Fibroblast of lung (primary cell): Measurements from ENCODE around the gene ANXA9.

Experiments used
- EZH2 ChIP-seq: IDR thresholded peaks from 2 replicates; pipeline ENCODE4 v1.5.1; 2012; ENCODE audit warnings: low read length, control low read depth, mild to moderate bottlenecking; ENCODE audit errors: missing control alignments
- TF ChIP-seq, protein P1 (sequence below), 2 donors: IDR thresholded peaks in 1 of 2; conservative IDR thresholded peaks in 1 of 2; 1 replicate in 1 of 2; 2 replicates in 1 of 2; pipeline ENCODE4 v1.5.1; 2011 to 2012; ENCODE audit warnings: low read length in 2 of 2, control low read depth in 1 of 2, inconsistent platforms in 1 of 2, low read depth in 1 of 2, mild to moderate bottlenecking in 1 of 2

DNA sequence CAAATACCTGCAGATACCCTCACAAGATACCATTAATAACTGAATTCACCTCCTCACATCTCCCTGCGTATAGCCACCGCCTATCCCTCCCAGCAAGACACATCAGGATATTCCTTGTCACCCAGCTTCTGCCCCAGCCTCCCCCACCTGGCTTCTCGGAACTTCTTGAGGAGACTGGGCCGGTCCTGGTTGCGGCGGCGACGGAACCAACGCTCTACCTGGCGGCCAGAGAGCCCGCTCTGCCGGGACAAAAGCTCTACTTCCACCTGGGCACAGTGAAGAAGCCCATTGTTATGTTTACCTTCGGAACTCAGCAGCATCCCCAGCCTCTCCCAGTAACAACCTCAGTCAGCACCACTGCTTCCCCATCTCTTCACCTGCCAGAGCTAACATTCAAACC is 14.2 kb upstream of the ANXA9 start:
- TF ChIP-seq, protein P1, sequence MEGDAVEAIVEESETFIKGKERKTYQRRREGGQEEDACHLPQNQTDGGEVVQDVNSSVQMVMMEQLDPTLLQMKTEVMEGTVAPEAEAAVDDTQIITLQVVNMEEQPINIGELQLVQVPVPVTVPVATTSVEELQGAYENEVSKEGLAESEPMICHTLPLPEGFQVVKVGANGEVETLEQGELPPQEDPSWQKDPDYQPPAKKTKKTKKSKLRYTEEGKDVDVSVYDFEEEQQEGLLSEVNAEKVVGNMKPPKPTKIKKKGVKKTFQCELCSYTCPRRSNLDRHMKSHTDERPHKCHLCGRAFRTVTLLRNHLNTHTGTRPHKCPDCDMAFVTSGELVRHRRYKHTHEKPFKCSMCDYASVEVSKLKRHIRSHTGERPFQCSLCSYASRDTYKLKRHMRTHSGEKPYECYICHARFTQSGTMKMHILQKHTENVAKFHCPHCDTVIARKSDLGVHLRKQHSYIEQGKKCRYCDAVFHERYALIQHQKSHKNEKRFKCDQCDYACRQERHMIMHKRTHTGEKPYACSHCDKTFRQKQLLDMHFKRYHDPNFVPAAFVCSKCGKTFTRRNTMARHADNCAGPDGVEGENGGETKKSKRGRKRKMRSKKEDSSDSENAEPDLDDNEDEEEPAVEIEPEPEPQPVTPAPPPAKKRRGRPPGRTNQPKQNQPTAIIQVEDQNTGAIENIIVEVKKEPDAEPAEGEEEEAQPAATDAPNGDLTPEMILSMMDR (conservative IDR thresholded peaks at IDR 0.05 in 1 of 2, IDR thresholded peaks at IDR 0.05 in 1 of 2; ENCODE audit: low read depth in 1 of 2, low read length in 2 of 2) = no peak
- no peak for TF ChIP-seq EZH2
